ENCODE data around the gene HNF4A.

HNF4A gene

GRCh38 chr20:44404204-44405181, 49.0 kb downstream of the HNF4A start:
- no peak overlapping the region for H3K27ac ChIP-seq (ENCODE audit: insufficient read depth, low read length, poor library complexity, severe bottlenecking)
- H3K9me3 ChIP-seq (ENCODE audit: control insufficient read depth, low read length): no peaks in the 10 kb centered on the region
- no peak overlapping the region for H3K4me3 ChIP-seq (ENCODE audit: insufficient read depth, low read depth, low read length, poor library complexity, severe bottlenecking)
- H3K4me1 ChIP-seq (ENCODE audit: control insufficient read depth, insufficient read depth, low read length, poor library complexity, severe bottlenecking): no peaks in the 10 kb centered on the region
- no peaks in the 10 kb centered on the region for H3K27me3 ChIP-seq (replicated peaks; ENCODE audit: control insufficient read depth, insufficient read depth, low read length, poor library complexity, severe bottlenecking)
- no peaks in the 10 kb centered on the region for H3K36me3 ChIP-seq (ENCODE audit: control insufficient read depth, insufficient read depth, low read length)
- DNase-seq: no peak

GRCh38 chr20:44405257-44405656, 49.8 kb downstream of the HNF4A start:
- Histone ChIP-seq H3K27ac (ENCODE audit: insufficient read depth, low read length, poor library complexity, severe bottlenecking) (no peak overlapping the region), H3K4me1 (ENCODE audit: control insufficient read depth, insufficient read depth, low read length, poor library complexity, severe bottlenecking) (no peaks in the 10 kb centered on the region), H3K27me3 (replicated peaks; ENCODE audit: control insufficient read depth, insufficient read depth, low read length, poor library complexity, severe bottlenecking) (no peaks in the 10 kb centered on the region), H3K36me3 (ENCODE audit: control insufficient read depth, insufficient read depth, low read length) (no peaks in the 10 kb centered on the region), H3K4me3 (ENCODE audit: insufficient read depth, low read depth, low read length, poor library complexity, severe bottlenecking) (no peak overlapping the region), H3K9me3 (ENCODE audit: control insufficient read depth, low read length) (no peaks in the 10 kb centered on the region)
- DNase-seq: no peak

- peaks cover 4% of the 10 kb centered on the region for H3K27me3 ChIP-seq (replicated peaks; ENCODE audit: control insufficient read depth, insufficient read depth, low read length, poor library complexity, severe bottlenecking)
- H3K27ac ChIP-seq (ENCODE audit: insufficient read depth, low read length, poor library complexity, severe bottlenecking): no peak overlapping the region
- DNase-seq: no peak
- H3K4me3 ChIP-seq (ENCODE audit: insufficient read depth, low read depth, low read length, poor library complexity, severe bottlenecking): no peak overlapping the region
- no peaks in the 10 kb centered on the region for H3K4me1 ChIP-seq (ENCODE audit: control insufficient read depth, insufficient read depth, low read length, poor library complexity, severe bottlenecking)
- H3K36me3 ChIP-seq (ENCODE audit: control insufficient read depth, insufficient read depth, low read length): no peaks in the 10 kb centered on the region
- H3K9me3 ChIP-seq (ENCODE audit: control insufficient read depth, low read length): no peaks in the 10 kb centered on the region
Observed at GRCh38 chr20:44405785-44406571, 50.5 kb downstream of the HNF4A start.

- Histone ChIP-seq H3K27me3 (replicated peaks; ENCODE audit: control insufficient read depth, insufficient read depth, low read length, poor library complexity, severe bottlenecking) (peaks cover 5% of the 10 kb centered on the region), H3K9me3 (ENCODE audit: control insufficient read depth, low read length) (no peaks in the 10 kb centered on the region), H3K27ac (ENCODE audit: insufficient read depth, low read length, poor library complexity, severe bottlenecking) (no peak overlapping the region), H3K4me3 (ENCODE audit: insufficient read depth, low read depth, low read length, poor library complexity, severe bottlenecking) (no peak overlapping the region), H3K4me1 (ENCODE audit: control insufficient read depth, insufficient read depth, low read length, poor library complexity, severe bottlenecking) (no peaks in the 10 kb centered on the region), H3K36me3 (ENCODE audit: control insufficient read depth, insufficient read depth, low read length) (no peaks in the 10 kb centered on the region)
- DNase-seq: no peak
Observed at GRCh38 chr20:44406572-44407137, 51.2 kb downstream of the HNF4A start.

GRCh38 chr20:44407402-44408184, 52.1 kb downstream of the HNF4A start:
- Histone ChIP-seq H3K36me3 (ENCODE audit: control insufficient read depth, insufficient read depth, low read length) (no peaks in the 10 kb centered on the region), H3K9me3 (ENCODE audit: control insufficient read depth, low read length) (no peaks in the 10 kb centered on the region), H3K27me3 (replicated peaks; ENCODE audit: control insufficient read depth, insufficient read depth, low read length, poor library complexity, severe bottlenecking) (peaks cover 5% of the 10 kb centered on the region), H3K4me3 (ENCODE audit: insufficient read depth, low read depth, low read length, poor library complexity, severe bottlenecking) (no peak overlapping the region), H3K27ac (ENCODE audit: insufficient read depth, low read length, poor library complexity, severe bottlenecking) (no peak overlapping the region), H3K4me1 (ENCODE audit: control insufficient read depth, insufficient read depth, low read length, poor library complexity, severe bottlenecking) (no peaks in the 10 kb centered on the region)
- DNase-seq: no peak

GRCh38 chr20:44409132-44409600, 53.7 kb downstream of the HNF4A start:
- DNase-seq: no peak
- no peak overlapping the region for H3K4me3 ChIP-seq (ENCODE audit: insufficient read depth, low read depth, low read length, poor library complexity, severe bottlenecking)
- H3K27me3 ChIP-seq (replicated peaks; ENCODE audit: control insufficient read depth, insufficient read depth, low read length, poor library complexity, severe bottlenecking): peaks cover 5% of the 10 kb centered on the region
- H3K4me1 ChIP-seq (ENCODE audit: control insufficient read depth, insufficient read depth, low read length, poor library complexity, severe bottlenecking): no peaks in the 10 kb centered on the region
- no peaks in the 10 kb centered on the region for H3K36me3 ChIP-seq (ENCODE audit: control insufficient read depth, insufficient read depth, low read length)
- no peak overlapping the region for H3K27ac ChIP-seq (ENCODE audit: insufficient read depth, low read length, poor library complexity, severe bottlenecking)
- no peaks in the 10 kb centered on the region for H3K9me3 ChIP-seq (ENCODE audit: control insufficient read depth, low read length)

- no peaks in the 10 kb centered on the region for H3K9me3 ChIP-seq (ENCODE audit: control insufficient read depth, low read length)
- no peaks in the 10 kb centered on the region for H3K36me3 ChIP-seq (ENCODE audit: control insufficient read depth, insufficient read depth, low read length)
- no peak for DNase-seq
- H3K4me1 ChIP-seq (ENCODE audit: control insufficient read depth, insufficient read depth, low read length, poor library complexity, severe bottlenecking): no peaks in the 10 kb centered on the region
- no peak overlapping the region for H3K27ac ChIP-seq (ENCODE audit: insufficient read depth, low read length, poor library complexity, severe bottlenecking)
- H3K4me3 ChIP-seq (ENCODE audit: insufficient read depth, low read depth, low read length, poor library complexity, severe bottlenecking): no peak overlapping the region
- peaks cover 5% of the 10 kb centered on the region for H3K27me3 ChIP-seq (replicated peaks; ENCODE audit: control insufficient read depth, insufficient read depth, low read length, poor library complexity, severe bottlenecking)
Observed at GRCh38 chr20:44410583-44411019, 55.1 kb downstream of the HNF4A start.

- Histone ChIP-seq H3K27me3 (replicated peaks; ENCODE audit: control insufficient read depth, insufficient read depth, low read length, poor library complexity, severe bottlenecking) (peaks cover 5% of the 10 kb centered on the region), H3K36me3 (ENCODE audit: control insufficient read depth, insufficient read depth, low read length) (no peaks in the 10 kb centered on the region)
- DNase-seq: no peak
Observed at GRCh38 chr20:44411020-44411756, 55.7 kb downstream of the HNF4A start.

More at GRCh38 chr20:44411020-44411756, 55.7 kb downstream of the HNF4A start:
- no peaks in the 10 kb centered on the region for H3K9me3 ChIP-seq (ENCODE audit: control insufficient read depth, low read length)
- no peak overlapping the region for H3K4me3 ChIP-seq (ENCODE audit: insufficient read depth, low read depth, low read length, poor library complexity, severe bottlenecking)
- H3K27ac ChIP-seq (ENCODE audit: insufficient read depth, low read length, poor library complexity, severe bottlenecking): no peak overlapping the region
- H3K4me1 ChIP-seq (ENCODE audit: control insufficient read depth, insufficient read depth, low read length, poor library complexity, severe bottlenecking): no peaks in the 10 kb centered on the region

Measured in effector memory CD4-positive, alpha-beta T cell (primary cell).